Esophagus muscularis mucosa (tissue), 4 donors: ENCODE data around the gene ATP11A. TPM values are rescaled to one million over a fixed set of nuclear protein-coding genes. Genes with fewer than 3 reads are reported as not detected.
"Not testable (repeated sequence)": the region's sequence is repeated elsewhere in the genome, so short reads cannot be mapped to it uniquely, and the experiment has no call there.

Experiments used
- DNase-seq: peaks from one replicate; pipeline ENCODE4 v3.0.0-alpha.2; 2017; ENCODE audit errors: extremely low spot score
- H3K27ac ChIP-seq, 4 donors: fragments of 200-600 bp; sonication (generic); replicated peaks in 1 of 4; 1 replicate in 3 of 4; 2 replicates in 1 of 4; pipeline ENCODE4 v1.5.1; 2016 to 2019; ENCODE audit warnings: mild to moderate bottlenecking in 1 of 4
- H3K27me3 ChIP-seq, 4 donors: fragments of 200-600 bp; sonication (generic); one replicate each; pipeline versions ENCODE4 v1.5.1 to v1.6.0; 2016 to 2019
- H3K36me3 ChIP-seq, 4 donors: fragments of 200-600 bp; sonication (generic); one replicate each; pipeline ENCODE4 v1.5.1; 2016 to 2019
- H3K4me1 ChIP-seq, 4 donors: fragments of 200-600 bp; sonication (generic); one replicate each; pipeline ENCODE4 v1.5.1; 2016 to 2019
- H3K4me3 ChIP-seq, 4 donors: fragments of 200-600 bp; sonication (generic); 1 replicate in 2 of 4; 2 replicates in 2 of 4; pipeline ENCODE4 v1.5.1; 2016 to 2019; ENCODE audit warnings: mild to moderate bottlenecking in 4 of 4, moderate library complexity in 1 of 4
- H3K9me3 ChIP-seq, 4 donors: fragments of 200-600 bp; sonication (generic); 1 replicate in 3 of 4; 2 replicates in 1 of 4; pipeline ENCODE4 v1.5.1; 2016 to 2019
- CTCF ChIP-seq, 3 experiments: fragments of 200-600 bp in 2 of 3; fragments of 450-650 bp in 1 of 3; sonication (generic) in 2 of 3; IDR thresholded peaks; one replicate each; pipeline ENCODE4 v1.5.1; 2017 to 2019; ENCODE audit warnings: antibody characterized with exemption in 3 of 3, mild to moderate bottlenecking in 2 of 3, moderate library complexity in 1 of 3
- EP300 ChIP-seq: sonication (generic); formaldehyde crosslinking; IDR thresholded peaks from one replicate; pipeline ENCODE4 v1.6.1; 2017; ENCODE audit warnings: antibody characterized with exemption
- POLR2A ChIP-seq: fragments of 450-650 bp; IDR thresholded peaks from one replicate; pipeline ENCODE4 v1.6.1; 2017; ENCODE audit warnings: antibody characterized with exemption, moderate library complexity, mild to moderate bottlenecking, low read depth
- POLR2AphosphoS5 ChIP-seq, 2 donors: sonication (generic); formaldehyde crosslinking; IDR thresholded peaks; one replicate each; pipeline ENCODE4 v1.6.1; 2017; ENCODE audit warnings: antibody characterized with exemption in 2 of 2
- WGBS: methylation state at CpG from one replicate; pipeline ENCODE4 v1.1.5; 2018; 5-methylcytosine and 5-hydroxymethylcytosine counted together
- intact Hi-C: fragments of 100-400 bp; cut with DNase I; formaldehyde crosslinking; loops from one replicate; pipeline ENCODE4 v1.15.1; 2023
- total RNA-seq, 4 donors: library from RNA; depleted of rRNA; stranded (reverse); fragments of >200 nt; gene quantifications; one replicate each; pipeline versions ENCODE4 v1.1.0 to v1.2.1, GENCODE V29; 2016

Gene ATP11A
- total RNA-seq, 4 donors from 2014 or later = 11.2 to 27.8 (median 14.3) TPM

DNA sequence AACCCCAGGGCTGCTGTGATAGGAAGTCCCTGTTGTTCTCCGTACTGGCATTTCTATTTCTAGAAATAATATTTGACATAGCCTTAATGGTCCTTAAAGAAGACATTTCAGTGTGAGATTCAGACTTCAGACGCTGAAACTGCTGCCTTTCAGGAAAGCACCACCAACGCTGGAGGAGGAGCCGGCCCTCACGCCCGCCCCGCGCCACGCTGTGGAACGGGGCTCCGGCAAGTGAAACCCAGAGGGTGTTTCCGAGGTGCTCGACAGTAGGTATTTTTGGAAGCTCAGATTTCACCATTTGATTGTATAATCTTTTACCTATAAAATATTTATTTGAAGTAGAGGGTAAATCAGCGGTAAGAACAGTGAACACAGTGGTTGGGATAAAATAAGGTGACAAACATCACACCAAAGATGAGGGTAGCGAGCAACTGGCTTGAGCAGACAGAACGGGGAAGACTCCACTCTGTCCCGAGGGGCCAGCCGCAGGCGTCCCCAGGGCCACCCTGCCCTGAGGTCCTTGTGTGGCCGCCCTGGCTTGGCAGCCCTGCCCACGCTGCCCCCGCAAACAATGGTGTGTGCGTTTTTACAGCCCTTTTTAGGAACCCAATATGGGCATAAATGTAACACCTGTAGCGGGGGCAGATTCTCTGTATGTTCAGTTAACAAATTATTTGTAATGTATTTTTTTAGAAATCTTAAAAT, 193.6 kb downstream of the ATP11A start:
- Histone ChIP-seq H3K4me3 (no peak overlapping the region), H3K9me3 (no peaks in the 10 kb centered on the region), H3K36me3 (peaks cover 15 to 54% (median 48%) of the 10 kb centered on the region in 4 donors), H3K4me1 (peaks cover 5 to 12% (median 10%) of the 10 kb centered on the region in 4 donors), H3K27me3 (no peaks in the 10 kb centered on the region), H3K27ac (no peak overlapping the region)
- 94% methylated on average over 24 of the region's 24 CpGs for WGBS
- intact Hi-C loops = no loop called here
- TF ChIP-seq POLR2A (no peak), POLR2AphosphoS5 (IDR thresholded peaks at IDR 0.05) (no peak), EP300 (no peak), CTCF (IDR thresholded peaks at IDR 0.05) (no peak)
- no peak for DNase-seq

DNA sequence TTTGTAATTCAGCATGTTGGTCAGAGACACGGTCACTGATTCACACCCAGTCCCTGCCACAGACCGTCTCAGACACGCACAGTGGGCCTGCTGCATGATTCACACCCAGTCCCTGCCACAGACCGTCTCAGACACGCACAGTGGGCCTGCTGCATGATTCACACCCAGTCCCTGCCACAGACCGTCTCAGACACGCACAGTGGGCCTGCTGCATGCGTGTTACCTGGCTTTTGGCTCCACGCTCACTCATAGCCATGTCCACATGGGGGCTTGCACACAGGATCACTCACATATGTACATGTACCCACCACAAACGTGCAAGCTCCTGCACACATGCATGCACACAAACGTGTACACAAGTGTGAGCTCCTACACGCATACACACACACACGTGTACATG, 194.9 kb downstream of the ATP11A start:
- intact Hi-C loops, H3K27ac ChIP-seq, H3K9me3 ChIP-seq, H3K27me3 ChIP-seq, DNase-seq, H3K4me3 ChIP-seq: not testable (repeated sequence)
- peaks cover 12 to 47% (median 38%) of the 10 kb centered on the region in 4 donors for H3K36me3 ChIP-seq
- peaks cover 5 to 12% (median 10%) of the 10 kb centered on the region in 4 donors for H3K4me1 ChIP-seq
- 94% methylated on average over 13 of the region's 13 CpGs for WGBS

GRCh38 chr13:112885242-112885781, 195.5 kb downstream of the ATP11A start:
- DNase-seq = no peak
- H3K4me1 ChIP-seq = peaks cover 5 to 12% (median 10%) of the 10 kb centered on the region in 4 donors
- intact Hi-C loops = no loop called here
- H3K27me3 ChIP-seq = no peaks in the 10 kb centered on the region
- 77% methylated on average over 17 of the region's 19 CpGs for WGBS
- peaks cover 12 to 42% (median 32%) of the 10 kb centered on the region in 4 donors for H3K36me3 ChIP-seq
- H3K4me3 ChIP-seq = no peak overlapping the region
- no peak overlapping the region for H3K27ac ChIP-seq
- H3K9me3 ChIP-seq = no peaks in the 10 kb centered on the region
- TF ChIP-seq POLR2A (no peak), CTCF (IDR thresholded peaks at IDR 0.05) (no peak), POLR2AphosphoS5 (IDR thresholded peaks at IDR 0.05) (no peak), EP300 (no peak)

DNA sequence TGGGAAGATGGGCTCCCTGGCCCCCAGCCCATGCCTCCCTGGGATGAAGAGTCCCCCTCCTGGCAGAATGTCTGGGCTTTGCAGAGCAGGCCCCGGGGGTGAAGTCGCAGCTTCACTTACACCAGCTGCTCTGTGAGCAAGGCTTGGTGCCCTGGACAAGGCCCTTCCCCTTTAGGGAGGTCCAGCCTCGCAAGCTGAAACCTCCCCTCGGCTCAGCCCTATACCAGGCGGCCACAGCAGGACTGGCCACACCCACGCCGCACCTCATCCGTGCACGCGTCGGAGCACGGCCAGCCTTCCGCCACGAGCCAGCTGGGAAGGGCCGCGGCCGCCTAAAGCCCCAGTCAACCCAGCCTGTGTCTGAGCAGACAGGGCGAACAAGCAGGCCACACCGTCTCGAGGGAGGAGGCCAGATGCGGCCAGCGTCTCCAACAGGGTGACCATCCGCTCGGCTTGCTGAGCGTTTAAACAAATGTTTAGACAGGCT, 196.0 kb downstream of the ATP11A start:
- intact Hi-C loops = no loop called here
- TF ChIP-seq POLR2A = no peak
- no peak for TF ChIP-seq CTCF (IDR thresholded peaks at IDR 0.05)
- peak; percentile 41 to 74 for TF ChIP-seq POLR2AphosphoS5 (IDR thresholded peaks at IDR 0.05)
- peak overlapping the region in 3 of 4 donors; percentile 10 to 32 (median 28) for H3K4me3 ChIP-seq
- peaks cover 8 to 36% (median 26%) of the 10 kb centered on the region in 4 donors for H3K36me3 ChIP-seq
- H3K4me1 ChIP-seq = peaks cover 5 to 12% (median 10%) of the 10 kb centered on the region in 4 donors
- H3K27me3 ChIP-seq = no peaks in the 10 kb centered on the region
- peak; percentile 94 for DNase-seq
- no peaks in the 10 kb centered on the region for H3K9me3 ChIP-seq
- peak overlapping the region in 3 of 4 donors; percentile 22 to 42 (median 37) for H3K27ac ChIP-seq
- WGBS = 11% methylated on average over 13 of the region's 25 CpGs

DNA sequence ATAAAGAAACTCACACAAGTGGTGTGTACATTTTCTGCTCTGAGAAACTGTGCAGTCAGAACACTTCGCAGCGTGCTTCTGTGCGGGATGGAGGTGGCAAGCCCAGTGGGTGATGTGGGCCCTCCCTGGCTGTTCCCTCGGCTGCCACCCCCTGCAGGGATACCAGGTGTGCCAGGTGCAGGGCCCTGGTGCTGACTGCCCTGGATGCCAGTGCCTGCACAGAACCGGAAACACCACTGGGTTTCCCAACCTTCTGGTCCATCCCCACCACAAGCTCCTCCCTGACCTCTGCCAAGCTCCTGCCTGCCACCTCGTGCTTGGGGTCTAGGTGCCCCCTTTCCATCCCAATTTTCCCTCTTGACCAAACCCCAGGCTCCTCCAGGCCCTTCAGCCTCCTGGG, 197.3 kb downstream of the ATP11A start:
- Histone ChIP-seq H3K36me3 (peaks cover 5 to 23% (median 13%) of the 10 kb centered on the region in 4 donors), H3K9me3 (no peaks in the 10 kb centered on the region), H3K27ac (no peak overlapping the region), H3K27me3 (peaks cover 0 to 8% (median 0%) of the 10 kb centered on the region in 4 donors), H3K4me1 (peaks cover 5 to 12% (median 10%) of the 10 kb centered on the region in 4 donors), H3K4me3 (no peak overlapping the region)
- TF ChIP-seq POLR2AphosphoS5 (IDR thresholded peaks at IDR 0.05) = no peak
- intact Hi-C loops = no loop called here
- DNase-seq = no peak
- WGBS = 94% methylated on average over 4 of the region's 6 CpGs
